HG03460 (cell line): ENCODE measurements around the gene COX14.
"Not testable (repeated sequence)": the region's sequence is repeated elsewhere in the genome, so short reads cannot be mapped to it uniquely, and the experiment has no call there.

Source experiments
- ATAC-seq: cut with Tn5 transposase; IDR thresholded peaks from one replicate; pipeline ENCODE4 v1.9.1; 2021; ENCODE audit not compliant: unreplicated experiment

Gene COX14

GRCh38 chr12:50107416-50108268, 4.4 kb upstream of the COX14 start:
- no peak for ATAC-seq

- ATAC-seq: no peak
Observed at GRCh38 chr12:50109319-50109718, 2.7 kb upstream of the COX14 start.

DNA sequence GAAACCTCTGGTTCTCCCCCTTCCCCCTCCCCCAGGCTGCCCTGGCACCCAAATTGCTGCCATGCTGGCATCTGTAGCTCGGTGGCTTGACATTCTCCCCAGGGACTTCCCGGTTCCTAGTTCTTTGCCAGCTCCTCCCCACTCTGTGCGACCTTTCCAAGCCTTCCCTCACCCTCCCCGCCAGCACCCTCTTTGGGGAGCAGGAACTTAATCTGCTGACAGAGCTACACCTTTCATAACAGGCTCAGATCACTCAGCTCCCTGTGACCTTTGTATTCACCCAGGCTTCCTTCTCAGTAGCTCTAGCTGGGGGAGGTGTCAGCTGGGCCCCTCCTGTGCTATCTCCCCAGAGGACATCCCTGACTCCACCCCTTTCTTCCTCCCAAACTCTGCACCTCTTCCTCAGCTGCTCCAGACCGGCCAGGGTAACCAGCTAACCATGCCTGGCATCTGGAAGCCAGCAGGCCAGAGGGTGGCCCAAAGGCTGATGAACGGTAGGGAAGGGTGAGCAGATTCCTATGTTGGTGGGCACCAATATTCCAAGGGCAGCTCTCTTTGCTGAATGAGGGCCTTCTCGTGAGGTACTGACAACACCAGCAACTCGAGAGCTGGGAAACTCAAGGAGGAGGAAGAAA, 1.8 kb upstream of the COX14 start:
- ATAC-seq: no peak

DNA sequence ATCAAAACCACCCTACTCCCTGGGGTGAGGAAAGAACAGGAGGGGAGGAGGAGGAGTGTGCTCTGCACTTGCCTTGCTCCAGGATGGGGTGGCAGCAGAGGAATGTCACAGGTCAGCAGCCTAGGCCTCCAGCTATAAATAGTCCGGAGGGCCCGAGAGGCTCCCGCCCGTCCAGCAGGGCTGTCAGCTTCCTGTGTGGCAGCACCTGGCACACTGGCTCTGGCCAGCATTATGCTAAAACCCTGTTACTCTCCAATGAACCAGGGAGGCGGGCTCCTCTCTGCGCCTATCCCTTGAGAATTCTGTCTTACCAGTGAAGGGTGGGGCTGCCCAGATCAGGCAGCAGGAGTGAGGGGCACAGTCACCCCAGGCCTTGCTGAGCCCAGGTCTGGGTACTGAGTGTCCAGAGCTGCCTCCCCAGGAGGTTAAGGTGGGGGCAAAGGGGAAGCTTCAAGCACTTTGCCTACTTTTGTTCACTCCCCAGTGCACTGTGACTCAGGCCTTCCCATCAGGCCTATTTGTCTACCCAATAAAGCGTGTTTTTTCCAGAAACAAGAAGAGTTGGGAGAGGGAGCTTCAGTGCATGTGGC, 1.2 kb upstream of the COX14 start:
- ATAC-seq: no peak

DNA sequence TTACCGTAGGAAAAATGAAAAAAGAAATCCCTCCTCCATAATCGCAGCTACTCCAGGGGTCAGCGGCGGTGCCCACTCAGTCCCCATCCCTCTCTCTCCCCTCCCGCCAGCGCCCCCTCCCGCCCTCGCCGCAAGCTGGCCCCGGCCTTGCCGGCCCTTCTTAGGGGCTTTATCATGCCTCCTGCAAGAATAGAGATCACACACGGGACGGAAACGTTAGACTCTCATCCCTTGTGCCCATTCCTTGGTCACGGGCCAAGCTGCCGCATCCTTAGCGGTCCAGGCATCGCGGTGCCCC, 692 bp upstream of the COX14 start:
- ATAC-seq: no peak

- no peak for ATAC-seq
Observed at GRCh38 chr12:50112456-50113218, 601 bp downstream of the COX14 start.

GRCh38 chr12:50117057-50117622, 5.1 kb downstream of the COX14 start:
- no peak for ATAC-seq

- no peak for ATAC-seq
Observed at GRCh38 chr12:50119387-50119786, 7.4 kb downstream of the COX14 start.

GRCh38 chr12:50120521-50120920, 8.5 kb downstream of the COX14 start:
- ATAC-seq: no peak

GRCh38 chr12:50120953-50121352, 8.9 kb downstream of the COX14 start:
- no peak for ATAC-seq

- ATAC-seq: no peak
Observed at GRCh38 chr12:50121641-50122040, 9.6 kb downstream of the COX14 start.

DNA sequence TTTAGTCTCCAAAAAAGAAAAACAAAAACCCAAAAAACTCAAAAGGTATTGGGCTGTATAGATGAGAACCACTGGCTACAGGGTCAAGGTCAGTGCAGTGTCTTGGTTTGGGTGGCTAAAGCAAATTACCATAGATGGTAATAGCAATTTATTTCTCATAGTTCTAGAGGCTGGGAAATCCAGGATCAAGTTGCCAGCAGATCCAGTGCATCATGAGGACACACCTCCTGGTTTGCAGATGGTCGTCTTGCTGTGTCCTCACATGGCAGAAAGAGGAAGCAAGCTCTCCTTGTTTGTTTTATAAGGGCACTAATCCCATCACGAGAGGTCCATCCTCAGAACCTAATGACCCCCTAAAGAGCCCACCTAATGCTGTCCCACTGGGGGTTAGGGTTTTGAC, 11.2 kb downstream of the COX14 start:
- ATAC-seq: no peak

GRCh38 chr12:50127546-50127945, 15.5 kb downstream of the COX14 start:
- ATAC-seq: no peak

DNA sequence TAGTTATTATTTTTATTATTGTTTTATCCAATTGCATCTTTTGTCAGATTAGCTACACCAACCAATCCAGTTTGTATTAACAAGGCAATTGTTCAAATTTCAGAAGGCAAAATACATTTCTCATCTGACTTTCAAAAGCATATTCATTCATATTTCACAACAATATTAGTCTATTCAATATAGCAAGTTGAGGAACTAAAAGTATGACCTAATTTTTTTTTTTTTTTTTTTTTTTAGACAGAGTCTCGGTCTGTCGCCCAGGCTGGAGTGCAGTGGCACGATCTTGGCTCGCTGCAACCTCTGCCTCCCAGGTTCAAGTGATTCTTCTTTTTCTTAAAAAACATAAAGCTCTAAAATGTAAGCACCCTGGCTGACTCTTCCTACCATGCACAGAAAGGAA, 17.3 kb downstream of the COX14 start:
- ATAC-seq: no peak

DNA sequence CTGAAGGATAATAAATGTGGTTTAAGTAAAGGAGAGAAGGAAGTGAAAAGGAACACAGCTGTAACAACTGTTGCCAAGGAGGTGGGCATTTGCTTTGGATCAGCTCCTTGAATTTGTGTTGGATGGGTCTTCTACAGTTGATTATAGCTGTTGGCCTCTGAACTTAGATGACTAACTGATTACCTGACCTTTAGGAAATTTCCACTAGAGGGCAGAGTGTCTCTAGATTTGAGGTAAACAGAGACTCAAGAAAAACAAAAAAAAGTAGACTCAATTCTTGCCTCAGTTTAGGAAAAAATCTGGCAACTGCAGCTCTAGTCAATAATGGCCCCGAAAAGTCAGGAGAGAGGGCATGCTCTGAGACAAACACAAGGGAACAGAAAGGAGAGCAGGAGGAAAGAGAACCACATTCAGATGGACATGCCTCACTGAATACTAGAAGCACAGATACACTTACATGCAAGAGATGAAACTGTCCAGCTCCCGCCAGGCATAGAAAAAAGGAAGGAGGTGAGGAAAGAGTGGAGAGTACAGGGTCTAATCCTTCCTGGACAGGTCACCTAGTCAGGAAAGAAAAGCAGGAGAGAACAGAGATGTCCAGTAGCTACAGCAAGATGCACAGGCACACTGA, 20.6 kb downstream of the COX14 start:
- ATAC-seq: no peak

- ATAC-seq: no peak
Observed at GRCh38 chr12:50142993-50143392, 31.0 kb downstream of the COX14 start.

- ATAC-seq: no peak
Observed at GRCh38 chr12:50145439-50145838, 33.4 kb downstream of the COX14 start.

GRCh38 chr12:50147281-50147680, 35.2 kb downstream of the COX14 start:
- ATAC-seq: no peak

- not testable (repeated sequence) for ATAC-seq
Observed at GRCh38 chr12:50148011-50148410, 36.0 kb downstream of the COX14 start.

DNA sequence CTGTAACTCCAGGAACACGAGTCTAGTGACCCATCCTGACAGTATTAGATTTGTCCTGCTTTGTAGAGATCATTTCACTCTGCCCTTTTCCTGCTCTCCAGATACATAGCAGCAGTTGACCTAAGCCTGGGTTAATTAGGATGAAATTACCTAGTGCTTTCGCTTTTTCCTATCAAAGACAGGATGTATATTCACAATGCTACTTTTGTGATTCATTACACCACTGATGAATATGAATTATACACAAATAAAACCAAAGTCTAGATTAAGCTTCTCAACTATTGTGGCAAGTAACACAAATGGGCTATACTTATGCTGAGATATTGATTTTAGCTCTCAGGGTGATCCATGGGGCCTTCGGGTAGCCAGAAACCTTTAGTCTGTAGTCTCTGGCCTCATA, 37.3 kb downstream of the COX14 start:
- no peak for ATAC-seq
